Activated CD8-positive, alpha-beta T cell treated with anti-CD3 and anti-CD28 coated beads, Interleukin-2, amount 10 ng/mL, durations not matched to agents 7 days and 5 days (primary cell): ENCODE data around the gene SGCE. TPM values are rescaled to one million over a fixed set of nuclear protein-coding genes. Genes with fewer than 3 reads are reported as not detected.
A peak's percentile ranks its signal among the peaks of the same experiment; 100 is the strongest.

Experiments used
- ATAC-seq: fragments of 150-1000 bp; cut with Tn5 transposase; one replicate; pipeline ENCODE4 v1.10.0; 2021; ENCODE audit warnings: moderate library complexity
- CTCF ChIA-PET: fragments of 350-600 bp; sonication (Branson Sonifier 250); formaldehyde crosslinking; loops from one replicate; lab custom pipeline; 2021; ENCODE audit warnings: antibody characterized with exemption; lab: Charles Lee
- POLR2A ChIA-PET: fragments of 350-600 bp; sonication (Branson Sonifier 250); formaldehyde crosslinking; loops from one replicate; lab custom pipeline; 2021; ENCODE audit warnings: antibody characterized with exemption; lab: Charles Lee
- DNase-seq: peaks from one replicate; pipeline ENCODE4 v3.0.0-alpha.2; 2020
- H3K27ac Mint-ChIP-seq: one replicate; pipeline ENCODE4 v1.8.0; 2021; ENCODE audit warnings: mild to moderate bottlenecking, mixed read lengths
- H3K27me3 Mint-ChIP-seq: one replicate; pipeline ENCODE4 v1.8.0; 2021; ENCODE audit warnings: low read depth, mixed read lengths
- H3K36me3 Mint-ChIP-seq: one replicate; pipeline ENCODE4 v1.8.0; 2021; ENCODE audit warnings: low read depth, mixed read lengths
- H3K4me1 Mint-ChIP-seq: one replicate; pipeline ENCODE4 v1.8.0; 2021; ENCODE audit warnings: low read depth, mixed read lengths
- H3K4me3 Mint-ChIP-seq: one replicate; pipeline ENCODE4 v1.8.0; 2021; ENCODE audit warnings: mild to moderate bottlenecking, mixed read lengths
- H3K9me3 Mint-ChIP-seq: one replicate; pipeline ENCODE4 v1.8.0; 2022; ENCODE audit warnings: mixed read lengths; ENCODE audit not compliant: insufficient read depth
- total RNA-seq, 2 experiments: library from RNA; stranded (reverse); gene quantifications; one replicate each; pipeline ENCODE4 v1.2.3, GENCODE V29; 2021

The SGCE gene
- total RNA-seq, 2 experiments from 2014 or later = not detected

DNA sequence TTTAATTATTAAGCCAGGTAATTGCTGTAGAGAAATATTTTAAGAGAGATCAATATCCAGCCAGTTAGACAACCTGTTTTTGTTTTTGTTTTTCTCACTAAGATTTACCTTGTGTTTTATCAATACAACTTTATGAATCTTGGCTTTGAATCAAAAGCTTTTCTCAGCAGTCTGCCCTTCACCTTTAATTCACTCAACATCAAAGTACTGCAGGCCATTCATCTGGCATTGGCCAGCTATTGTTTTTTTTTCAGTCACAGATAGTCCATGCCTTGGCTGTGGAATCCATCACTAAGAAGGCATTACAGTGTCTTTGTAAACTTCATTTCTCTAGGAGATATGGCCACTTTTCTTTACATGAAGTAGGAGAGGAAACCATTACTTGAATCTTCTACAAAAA, 20.2 kb downstream of the SGCE start:
- ChIA-PET POLR2A (interaction anchor here (0.6 kb wide), 1 partner anchor 79 kb away, joined by 5 read pairs; no protein-coding TSS in a partner anchor), CTCF (no interaction called here)
- H3K27me3 Mint-ChIP-seq = peaks cover 13% of the 10 kb centered on the region
- no peak overlapping the region for H3K27ac Mint-ChIP-seq
- H3K9me3 Mint-ChIP-seq = no peaks in the 10 kb centered on the region
- no peaks in the 10 kb centered on the region for H3K36me3 Mint-ChIP-seq
- DNase-seq (no peak), ATAC-seq (no peak)
- H3K4me3 Mint-ChIP-seq = no peak overlapping the region
- H3K4me1 Mint-ChIP-seq = no peaks in the 10 kb centered on the region

DNA sequence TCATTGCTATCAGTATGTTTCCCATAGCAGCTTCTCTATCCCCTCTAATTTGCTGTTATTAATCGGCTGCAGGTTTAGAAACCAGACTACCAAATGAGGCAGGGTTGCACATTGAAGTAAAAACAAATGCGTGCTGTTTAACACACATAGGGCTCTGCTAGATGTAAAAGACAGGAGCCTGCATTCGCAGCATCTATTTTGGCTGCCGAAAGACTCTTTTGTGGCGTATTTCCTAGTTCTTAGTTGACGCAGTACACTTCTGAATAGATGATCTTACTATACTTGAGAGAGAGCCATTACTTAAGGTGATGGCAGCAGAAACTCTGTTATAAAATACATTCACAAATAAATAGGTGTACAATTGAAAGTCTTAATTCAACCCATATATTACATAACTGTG, 21.4 kb downstream of the SGCE start:
- ChIA-PET POLR2A (no interaction called here), CTCF (interaction anchor here (1.6 kb wide), 1 partner anchor 10 kb away, joined by 4 read pairs; no protein-coding TSS in a partner anchor)
- no peaks in the 10 kb centered on the region for H3K9me3 Mint-ChIP-seq
- DNase-seq (no peak), ATAC-seq (no peak)
- no peaks in the 10 kb centered on the region for H3K4me1 Mint-ChIP-seq
- H3K36me3 Mint-ChIP-seq = no peaks in the 10 kb centered on the region
- no peak overlapping the region for H3K4me3 Mint-ChIP-seq
- no peak overlapping the region for H3K27ac Mint-ChIP-seq
- H3K27me3 Mint-ChIP-seq = peaks cover 8% of the 10 kb centered on the region

DNA sequence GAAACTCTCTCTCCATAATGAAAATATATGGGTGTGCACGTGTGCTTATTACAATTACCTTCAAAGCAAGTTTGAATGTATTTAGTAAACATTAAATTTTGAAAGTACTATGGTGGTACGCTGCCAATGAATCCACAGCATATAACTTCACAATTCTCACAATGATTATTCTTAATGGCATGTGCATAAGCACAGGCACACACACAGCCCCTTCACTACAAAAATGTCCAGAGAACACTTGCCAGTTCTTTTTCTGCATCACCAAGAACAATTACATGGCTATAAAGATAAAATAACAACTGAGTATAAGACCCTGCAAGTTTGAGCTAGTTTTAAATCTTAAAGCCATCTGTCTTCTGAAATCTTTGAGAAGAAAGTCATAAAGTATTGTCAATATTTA, 22.2 kb downstream of the SGCE start:
- Mint-ChIP-seq H3K9me3 (no peaks in the 10 kb centered on the region), H3K27ac (no peak overlapping the region), H3K4me3 (no peak overlapping the region), H3K27me3 (peaks cover 7% of the 10 kb centered on the region), H3K36me3 (no peaks in the 10 kb centered on the region), H3K4me1 (no peaks in the 10 kb centered on the region)
- ATAC-seq = no peak
- ChIA-PET POLR2A (no interaction called here), CTCF (interaction anchor here (0.6 to 1.6 kb wide), 2 partner anchors 9 to 1136 kb away, joined by 3 to 4 read pairs; no protein-coding TSS in a partner anchor)
- no peak for DNase-seq

DNA sequence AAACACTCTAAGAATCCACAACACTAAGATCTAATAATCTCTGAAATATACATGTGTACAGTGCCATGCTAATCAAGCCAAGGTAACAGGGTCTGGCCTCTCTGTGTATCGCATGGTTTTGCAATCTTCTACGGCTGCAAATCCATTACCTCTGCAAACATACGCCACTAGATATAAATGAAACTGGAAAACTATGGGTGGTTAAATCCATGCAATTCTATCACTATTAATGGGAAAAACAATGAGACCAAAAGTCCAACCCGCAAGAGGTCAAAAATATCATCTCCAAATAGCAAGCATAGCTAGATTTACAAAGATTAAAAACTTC, 23.0 kb downstream of the SGCE start:
- H3K4me1 Mint-ChIP-seq = no peaks in the 10 kb centered on the region
- H3K27me3 Mint-ChIP-seq = peaks cover 7% of the 10 kb centered on the region
- POLR2A ChIA-PET = no interaction called here
- DNase-seq (no peak), ATAC-seq (no peak)
- H3K36me3 Mint-ChIP-seq = no peaks in the 10 kb centered on the region
- H3K27ac Mint-ChIP-seq = no peak overlapping the region
- H3K4me3 Mint-ChIP-seq = no peak overlapping the region
- CTCF ChIA-PET = interaction anchor here (0.8 to 1.6 kb wide), 2 partner anchors 8 to 150 kb away, joined by 3 to 4 read pairs; no protein-coding TSS in a partner anchor
- H3K9me3 Mint-ChIP-seq = no peaks in the 10 kb centered on the region

DNA sequence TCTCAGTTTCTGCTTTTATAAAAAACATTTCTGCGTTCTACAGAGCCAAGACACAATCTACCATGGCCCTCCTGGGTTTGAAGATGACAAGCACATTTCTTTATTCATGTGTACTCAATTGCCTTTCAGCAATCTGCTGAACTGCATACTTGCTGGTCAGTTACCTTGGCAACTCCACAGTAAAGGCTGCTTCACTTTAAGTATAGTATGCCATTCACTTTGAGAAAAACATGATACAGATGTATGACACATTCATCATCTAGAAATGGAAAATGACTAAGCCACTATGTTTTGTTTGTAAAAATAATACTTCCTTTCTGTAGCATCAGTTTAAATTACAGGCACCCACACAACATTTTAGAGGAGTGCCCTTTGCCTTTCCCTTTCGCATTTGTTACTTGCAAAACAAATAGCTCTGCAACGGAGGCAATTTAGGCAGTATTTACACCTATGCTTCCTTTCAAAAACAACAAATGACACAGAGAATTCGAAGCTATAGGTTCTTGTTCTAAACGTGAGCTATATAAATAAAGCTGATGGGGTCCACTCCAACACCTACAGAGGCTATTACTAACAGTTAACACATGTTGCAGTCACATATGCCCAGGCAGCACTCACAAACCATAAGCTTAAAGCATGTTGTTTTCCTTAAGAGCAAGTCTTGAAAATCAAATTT, 23.5 kb downstream of the SGCE start:
- CTCF ChIA-PET = interaction anchor here (0.8 to 1.6 kb wide), 2 partner anchors 8 to 151 kb away, joined by 3 to 4 read pairs; no protein-coding TSS in a partner anchor
- Mint-ChIP-seq H3K9me3 (no peaks in the 10 kb centered on the region), H3K4me3 (no peak overlapping the region), H3K36me3 (no peaks in the 10 kb centered on the region), H3K4me1 (no peaks in the 10 kb centered on the region), H3K27me3 (peaks cover 4% of the 10 kb centered on the region), H3K27ac (no peak overlapping the region)
- POLR2A ChIA-PET = no interaction called here
- DNase-seq (no peak), ATAC-seq (no peak)

DNA sequence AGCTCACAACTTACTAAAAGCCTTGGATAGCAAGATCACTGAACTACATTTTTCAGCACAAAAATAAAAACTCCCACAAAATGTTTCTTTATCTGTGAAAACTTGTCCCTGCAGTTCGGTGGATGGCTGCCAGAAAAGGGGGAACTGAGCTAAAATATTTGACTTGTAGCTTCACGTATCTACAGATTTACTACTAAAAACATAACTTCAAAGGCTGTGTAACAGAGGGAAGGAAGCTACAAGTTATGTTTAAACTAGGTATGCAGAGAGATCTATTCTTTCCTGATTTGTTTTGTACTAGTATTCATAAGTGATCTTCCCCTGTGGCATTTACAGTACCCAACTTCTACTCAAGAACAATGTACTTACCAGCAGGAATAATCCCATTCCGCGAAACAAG, 25.1 kb downstream of the SGCE start:
- CTCF ChIA-PET = no interaction called here
- no peaks in the 10 kb centered on the region for H3K9me3 Mint-ChIP-seq
- peaks cover 5% of the 10 kb centered on the region for H3K27me3 Mint-ChIP-seq
- no peaks in the 10 kb centered on the region for H3K36me3 Mint-ChIP-seq
- H3K27ac Mint-ChIP-seq = no peak overlapping the region
- no peak overlapping the region for H3K4me3 Mint-ChIP-seq
- no peak for ATAC-seq
- no peak for DNase-seq
- POLR2A ChIA-PET = no interaction called here
- H3K4me1 Mint-ChIP-seq = no peaks in the 10 kb centered on the region

DNA sequence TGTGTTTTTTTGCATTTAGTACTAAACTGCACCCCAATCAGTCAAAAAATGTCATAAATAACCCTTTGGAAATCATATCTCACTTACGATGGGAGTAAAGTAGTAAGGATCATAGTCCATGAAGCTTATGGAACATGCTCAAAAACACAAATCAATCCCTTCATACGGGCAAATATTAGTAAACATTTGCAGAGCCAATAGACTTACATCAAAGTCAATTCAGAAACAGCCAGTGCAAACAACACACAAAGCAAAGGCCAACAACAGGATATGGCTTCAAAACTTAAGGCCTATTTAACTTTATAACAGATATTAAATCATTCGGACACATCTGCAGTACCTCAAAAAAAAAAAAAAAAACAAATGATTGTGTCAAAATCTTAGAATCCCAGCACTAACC, 32.1 kb downstream of the SGCE start:
- POLR2A ChIA-PET = no interaction called here
- CTCF ChIA-PET = no interaction called here
- Mint-ChIP-seq H3K27ac (no peak overlapping the region), H3K9me3 (no peaks in the 10 kb centered on the region), H3K4me3 (no peak overlapping the region), H3K27me3 (peaks cover 3% of the 10 kb centered on the region), H3K4me1 (peaks cover 7% of the 10 kb centered on the region), H3K36me3 (no peaks in the 10 kb centered on the region)
- no peak for ATAC-seq
- DNase-seq = no peak

DNA sequence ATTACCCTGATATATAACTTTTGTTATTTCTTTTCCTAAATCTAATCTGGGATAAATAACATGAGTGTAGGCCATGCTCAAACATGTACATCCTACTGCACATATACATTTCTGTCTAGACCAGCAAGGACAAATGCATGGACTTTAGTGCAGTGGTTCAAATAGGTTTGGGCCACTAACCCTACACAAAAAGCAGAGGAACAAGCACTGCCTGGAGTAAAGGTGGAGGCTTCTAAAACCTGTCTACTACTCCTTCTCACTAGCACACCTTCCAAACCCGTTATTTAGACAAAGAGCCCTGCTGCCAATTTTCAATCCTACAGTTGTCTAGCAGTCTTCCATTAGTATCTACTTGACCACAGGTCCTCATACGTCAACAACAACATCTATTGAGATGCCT, 34.8 kb downstream of the SGCE start:
- H3K4me3 Mint-ChIP-seq = no peak overlapping the region
- ChIA-PET CTCF (no interaction called here), POLR2A (no interaction called here)
- H3K9me3 Mint-ChIP-seq = no peaks in the 10 kb centered on the region
- ATAC-seq (no peak), DNase-seq (no peak)
- H3K4me1 Mint-ChIP-seq = peaks cover 7% of the 10 kb centered on the region
- no peaks in the 10 kb centered on the region for H3K36me3 Mint-ChIP-seq
- H3K27ac Mint-ChIP-seq = no peak overlapping the region
- no peaks in the 10 kb centered on the region for H3K27me3 Mint-ChIP-seq

DNA sequence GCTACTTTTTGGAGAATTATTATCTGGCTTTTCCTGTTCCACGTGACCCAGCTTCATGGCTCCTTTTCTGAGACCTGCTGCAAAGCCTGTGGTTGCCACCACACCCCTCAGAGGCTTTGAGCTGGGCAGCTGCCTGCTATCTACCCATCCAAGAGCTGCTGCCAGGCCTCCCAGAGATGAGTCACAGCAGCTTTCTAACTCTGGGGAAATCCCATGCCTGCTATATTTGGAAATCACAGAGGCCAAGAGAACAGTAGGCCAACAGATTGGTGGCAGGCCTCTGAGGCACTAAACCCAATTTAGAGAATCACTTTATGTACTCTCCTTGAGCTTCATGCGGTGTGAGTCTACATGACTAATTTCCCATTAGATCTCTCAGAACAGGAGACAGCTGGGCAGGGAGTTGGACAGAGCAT, 35.2 kb downstream of the SGCE start:
- H3K9me3 Mint-ChIP-seq = no peaks in the 10 kb centered on the region
- peak; percentile 41 for DNase-seq
- no peaks in the 10 kb centered on the region for H3K27me3 Mint-ChIP-seq
- CTCF ChIA-PET = interaction anchor here (1.2 kb wide), 1 partner anchor 184 kb away, joined by 3 read pairs; no protein-coding TSS in a partner anchor
- POLR2A ChIA-PET = no interaction called here
- peaks cover 7% of the 10 kb centered on the region for H3K4me1 Mint-ChIP-seq
- no peak overlapping the region for H3K27ac Mint-ChIP-seq
- H3K36me3 Mint-ChIP-seq = no peaks in the 10 kb centered on the region
- H3K4me3 Mint-ChIP-seq = no peak overlapping the region
- peak; percentile 79 for ATAC-seq

DNA sequence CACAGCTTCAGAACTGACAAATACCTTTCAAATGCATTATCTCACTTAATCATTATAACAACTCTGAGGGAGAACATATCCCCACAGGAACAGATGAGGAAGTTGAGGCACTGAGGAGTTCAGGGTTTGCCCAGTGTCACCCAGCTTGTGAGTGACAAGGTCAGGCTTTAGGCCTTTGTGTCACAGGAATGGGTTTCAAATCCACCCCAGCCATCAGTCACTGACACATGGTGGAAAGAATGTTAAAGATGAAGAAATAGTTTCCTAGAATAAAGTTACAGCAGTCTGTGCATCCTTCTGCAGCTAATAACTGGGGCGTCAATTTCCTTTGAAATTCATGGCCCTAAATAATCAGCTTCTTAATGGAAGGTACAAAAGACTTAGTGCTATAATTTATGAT, 37.8 kb downstream of the SGCE start:
- POLR2A ChIA-PET = no interaction called here
- H3K27ac Mint-ChIP-seq = no peak overlapping the region
- CTCF ChIA-PET = interaction anchor here (0.7 kb wide), 1 partner anchor 181 kb away, joined by 3 read pairs; no protein-coding TSS in a partner anchor
- H3K36me3 Mint-ChIP-seq = no peaks in the 10 kb centered on the region
- H3K4me3 Mint-ChIP-seq = no peak overlapping the region
- DNase-seq = no peak
- peaks cover 7% of the 10 kb centered on the region for H3K4me1 Mint-ChIP-seq
- H3K27me3 Mint-ChIP-seq = peaks cover 4% of the 10 kb centered on the region
- H3K9me3 Mint-ChIP-seq = no peaks in the 10 kb centered on the region
- no peak for ATAC-seq

DNA sequence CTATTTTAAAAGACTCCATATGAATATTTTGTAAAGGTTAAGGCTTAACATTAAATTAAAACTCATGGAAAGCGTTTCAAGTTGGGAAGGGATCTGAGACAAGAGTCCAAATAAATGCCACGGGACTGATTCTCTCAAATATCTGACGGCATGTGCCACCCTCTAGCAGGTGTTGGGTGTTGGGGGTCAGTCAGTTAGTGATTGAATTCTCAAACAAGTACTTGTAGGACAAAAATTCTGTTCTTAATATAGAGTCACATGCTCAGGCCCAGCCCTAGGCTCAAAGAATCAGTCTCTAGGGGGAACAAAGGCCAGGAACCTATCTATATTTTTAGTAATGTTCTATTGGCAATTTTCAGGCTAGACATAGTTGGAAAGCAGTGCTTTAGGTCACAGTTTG, 39.1 kb downstream of the SGCE start:
- H3K9me3 Mint-ChIP-seq = no peaks in the 10 kb centered on the region
- ChIA-PET POLR2A (no interaction called here), CTCF (no interaction called here)
- H3K4me3 Mint-ChIP-seq = no peak overlapping the region
- no peaks in the 10 kb centered on the region for H3K36me3 Mint-ChIP-seq
- DNase-seq (no peak), ATAC-seq (no peak)
- peaks cover 7% of the 10 kb centered on the region for H3K4me1 Mint-ChIP-seq
- no peak overlapping the region for H3K27ac Mint-ChIP-seq
- peaks cover 10% of the 10 kb centered on the region for H3K27me3 Mint-ChIP-seq

DNA sequence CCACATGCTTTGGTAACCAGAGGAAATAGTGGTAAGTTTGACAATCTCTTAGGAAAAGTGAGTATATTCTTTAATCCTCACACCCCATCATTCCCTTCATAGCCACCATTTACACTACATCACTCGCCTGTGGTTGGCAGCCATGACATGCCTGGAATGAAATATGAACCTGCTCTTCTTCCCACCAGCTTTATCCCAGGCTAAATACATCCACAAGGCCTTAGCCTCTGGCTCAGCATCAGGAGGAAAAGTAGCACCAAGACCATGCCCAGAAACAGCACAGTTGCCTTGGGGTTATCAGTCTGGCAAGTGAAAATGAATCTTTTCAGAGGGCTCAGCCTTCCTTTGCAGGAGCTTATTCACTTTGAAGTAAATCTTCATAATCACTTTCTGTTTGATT, 40.3 kb downstream of the SGCE start:
- no peak for DNase-seq
- H3K4me3 Mint-ChIP-seq = no peak overlapping the region
- peaks cover 10% of the 10 kb centered on the region for H3K27me3 Mint-ChIP-seq
- ChIA-PET POLR2A (no interaction called here), CTCF (no interaction called here)
- H3K9me3 Mint-ChIP-seq = no peaks in the 10 kb centered on the region
- H3K4me1 Mint-ChIP-seq = peaks cover 2% of the 10 kb centered on the region
- H3K27ac Mint-ChIP-seq = no peak overlapping the region
- no peak for ATAC-seq
- H3K36me3 Mint-ChIP-seq = no peaks in the 10 kb centered on the region
